Memory B cell (primary cell): ENCODE measurements around the gene YBX2.

Experiments used
- ATAC-seq: fragments of 150-1000 bp; cut with Tn5 transposase; 2 replicates; pipeline ENCODE4 v1.10.0; 2021; ENCODE audit warnings: low read depth, mild to moderate bottlenecking, moderate library complexity
- DNase-seq, 2 donors: peaks; one replicate each; pipeline ENCODE4 v3.0.0; 2022; ENCODE audit warnings: low spot score in 2 of 2
- H3K27ac Mint-ChIP-seq: one replicate; pipeline ENCODE4 v1.8.0; 2022; ENCODE audit warnings: mild to moderate bottlenecking, moderate library complexity, mixed read lengths
- H3K27me3 Mint-ChIP-seq: one replicate; pipeline ENCODE4 v1.8.0; 2022; ENCODE audit warnings: mixed read lengths
- H3K36me3 Mint-ChIP-seq: one replicate; pipeline ENCODE4 v1.8.0; 2022; ENCODE audit warnings: mild to moderate bottlenecking, mixed read lengths
- H3K4me1 Mint-ChIP-seq: one replicate; pipeline ENCODE4 v1.8.0; 2022; ENCODE audit warnings: mixed read lengths
- H3K4me3 Mint-ChIP-seq: one replicate; pipeline ENCODE4 v1.8.0; 2022; ENCODE audit warnings: mild to moderate bottlenecking, moderate library complexity, mixed read lengths
- H3K9me3 Mint-ChIP-seq: one replicate; pipeline ENCODE4 v1.8.0; 2022; ENCODE audit warnings: mixed read lengths

YBX2 gene

GRCh38 chr17:7282752-7283321 lies 11.6 kb downstream of the YBX2 start:
- H3K4me3 Mint-ChIP-seq, result peak overlapping the region; percentile 29
- H3K27me3 Mint-ChIP-seq, result peaks cover 17% of the 10 kb centered on the region

GRCh38 chr17:7281953-7282751 lies 12.3 kb downstream of the YBX2 start:
- no peak for ATAC-seq
- H3K27me3 Mint-ChIP-seq, result peaks cover 15% of the 10 kb centered on the region
- peak in 1 of 2 donors; percentile 27 for DNase-seq
- H3K27ac Mint-ChIP-seq, result no peak overlapping the region
- H3K36me3 Mint-ChIP-seq, result no peaks in the 10 kb centered on the region
- H3K9me3 Mint-ChIP-seq, result no peaks in the 10 kb centered on the region
- peaks cover 17% of the 10 kb centered on the region for H3K4me1 Mint-ChIP-seq
- peak overlapping the region; percentile 85 for H3K4me3 Mint-ChIP-seq

More at GRCh38 chr17:7282752-7283321, 11.6 kb downstream of the YBX2 start:
- Mint-ChIP-seq H3K4me1 (peaks cover 17% of the 10 kb centered on the region), H3K36me3 (no peaks in the 10 kb centered on the region), H3K9me3 (no peaks in the 10 kb centered on the region), H3K27ac (no peak overlapping the region)
- DNase-seq (no peak), ATAC-seq (no peak)

GRCh38 chr17:7281074-7281952 lies 13.1 kb downstream of the YBX2 start, which contains the start of gene SLC2A4:
SLC2A4 (plus strand) TSS chr17:7281718; CDS start chr17:7281935, 217 bp downstream.
- Mint-ChIP-seq H3K27me3 (peaks cover 15% of the 10 kb centered on the region), H3K27ac (no peak within 1 kb of the TSS), H3K36me3 (no peaks in the 10 kb centered on the region), H3K9me3 (no peaks in the 10 kb centered on the region), H3K4me1 (peaks cover 17% of the 10 kb centered on the region), H3K4me3 (peak within 1 kb of the TSS; percentile 85)
- ATAC-seq (peak; percentile 65), DNase-seq (peak; percentile 53 to 68)

- Mint-ChIP-seq H3K36me3 (no peaks in the 10 kb centered on the region), H3K4me3 (peak overlapping the region; percentile 79), H3K27ac (no peak overlapping the region), H3K4me1 (peaks cover 17% of the 10 kb centered on the region), H3K9me3 (no peaks in the 10 kb centered on the region), H3K27me3 (peaks cover 15% of the 10 kb centered on the region)
- DNase-seq, result peak; percentile 80 to 89
- peak; percentile 82 for ATAC-seq
Observed at GRCh38 chr17:7280519-7281073, 13.8 kb downstream of the YBX2 start.

GRCh38 chr17:7279448-7279847 lies 15.0 kb downstream of the YBX2 start:
- DNase-seq, result no peak
- no peaks in the 10 kb centered on the region for H3K36me3 Mint-ChIP-seq
- no peak overlapping the region for H3K4me3 Mint-ChIP-seq
- H3K27ac Mint-ChIP-seq, result no peak overlapping the region
- no peaks in the 10 kb centered on the region for H3K9me3 Mint-ChIP-seq
- peaks cover 15% of the 10 kb centered on the region for H3K27me3 Mint-ChIP-seq
- peaks cover 17% of the 10 kb centered on the region for H3K4me1 Mint-ChIP-seq
- no peak for ATAC-seq

GRCh38 chr17:7266784-7267183 lies 27.7 kb downstream of the YBX2 start:
- H3K4me3 Mint-ChIP-seq, result no peak overlapping the region

GRCh38 chr17:7263801-7264078 lies 30.7 kb downstream of the YBX2 start:
- no peak overlapping the region for H3K27ac Mint-ChIP-seq
- H3K36me3 Mint-ChIP-seq, result peaks cover 2% of the 10 kb centered on the region
- no peak for ATAC-seq
- peaks cover 15% of the 10 kb centered on the region for H3K27me3 Mint-ChIP-seq
- H3K9me3 Mint-ChIP-seq, result no peaks in the 10 kb centered on the region
- no peak for DNase-seq
- peaks cover 14% of the 10 kb centered on the region for H3K4me1 Mint-ChIP-seq
- peak overlapping the region; percentile 15 for H3K4me3 Mint-ChIP-seq

More at GRCh38 chr17:7266784-7267183, 27.7 kb downstream of the YBX2 start:
- DNase-seq, result no peak
- peaks cover 17% of the 10 kb centered on the region for H3K27me3 Mint-ChIP-seq
- peaks cover 2% of the 10 kb centered on the region for H3K36me3 Mint-ChIP-seq
- no peak for ATAC-seq
- H3K27ac Mint-ChIP-seq, result no peak overlapping the region
- no peaks in the 10 kb centered on the region for H3K9me3 Mint-ChIP-seq
- peaks cover 12% of the 10 kb centered on the region for H3K4me1 Mint-ChIP-seq

GRCh38 chr17:7262935-7263800 lies 31.3 kb downstream of the YBX2 start:
- Mint-ChIP-seq H3K27me3 (peaks cover 15% of the 10 kb centered on the region), H3K4me1 (peaks cover 14% of the 10 kb centered on the region), H3K4me3 (peak overlapping the region; percentile 85), H3K27ac (peak overlapping the region; percentile 69), H3K9me3 (no peaks in the 10 kb centered on the region), H3K36me3 (peaks cover 2% of the 10 kb centered on the region)
- DNase-seq, result no peak
- ATAC-seq, result peak; percentile 18

GRCh38 chr17:7262192-7262934 lies 32.1 kb downstream of the YBX2 start, which contains the start of gene CLDN7:
CLDN7 (minus strand) TSS chr17:7262478; CDS start chr17:7262043, 435 bp downstream.
- no peaks in the 10 kb centered on the region for H3K9me3 Mint-ChIP-seq
- peak; percentile 21 for ATAC-seq
- H3K27ac Mint-ChIP-seq, result peak within 1 kb of the TSS; percentile 69
- H3K36me3 Mint-ChIP-seq, result peaks cover 2% of the 10 kb centered on the region
- H3K4me1 Mint-ChIP-seq, result peaks cover 14% of the 10 kb centered on the region
- DNase-seq, result no peak
- H3K27me3 Mint-ChIP-seq, result peaks cover 15% of the 10 kb centered on the region
- peak within 1 kb of the TSS; percentile 85 for H3K4me3 Mint-ChIP-seq

GRCh38 chr17:7261379-7262191 lies 32.9 kb downstream of the YBX2 start:
- H3K27ac Mint-ChIP-seq, result no peak overlapping the region
- peaks cover 12% of the 10 kb centered on the region for H3K27me3 Mint-ChIP-seq
- ATAC-seq (peak; percentile 51), DNase-seq (no peak)
- H3K9me3 Mint-ChIP-seq, result no peaks in the 10 kb centered on the region
- H3K4me1 Mint-ChIP-seq, result peaks cover 14% of the 10 kb centered on the region
- H3K4me3 Mint-ChIP-seq, result peak overlapping the region; percentile 79
- H3K36me3 Mint-ChIP-seq, result peaks cover 5% of the 10 kb centered on the region

GRCh38 chr17:7260651-7261378 lies 33.6 kb downstream of the YBX2 start:
- H3K27me3 Mint-ChIP-seq, result peaks cover 10% of the 10 kb centered on the region
- H3K4me3 Mint-ChIP-seq, result peak overlapping the region; percentile 69
- peaks cover 14% of the 10 kb centered on the region for H3K4me1 Mint-ChIP-seq
- peak; percentile 38 for ATAC-seq
- H3K27ac Mint-ChIP-seq, result no peak overlapping the region
- no peak for DNase-seq
- H3K9me3 Mint-ChIP-seq, result no peaks in the 10 kb centered on the region
- H3K36me3 Mint-ChIP-seq, result peaks cover 9% of the 10 kb centered on the region
